H1 (cell line): ENCODE data around the gene ANKRD6. TPM values are rescaled to one million over a fixed set of nuclear protein-coding genes. Genes with fewer than 3 reads are reported as not detected.

Experiments used
- CHD1 ChIP-seq: IDR thresholded peaks from 2 replicates; pipeline ENCODE4 v1.6.1; 2012; ENCODE audit warnings: low read depth, low read length, improper control_type of control experiment
- POLR2A ChIP-seq, 2 experiments: IDR thresholded peaks; 1 replicate in 1 of 2; 2 replicates in 1 of 2; pipeline ENCODE4 v1.6.1; 2011; ENCODE audit warnings: low read depth in 2 of 2, low read length in 2 of 2, mild to moderate bottlenecking in 2 of 2; ENCODE audit errors: control extremely low read depth in 1 of 2
- RAD21 ChIP-seq, 2 experiments: IDR thresholded peaks in 1 of 2; conservative IDR thresholded peaks in 1 of 2; 2 replicates each; pipeline ENCODE4 v1.6.1; 2011; ENCODE audit warnings: low read depth in 2 of 2, low read length in 2 of 2, improper control_type of control experiment in 1 of 2, inconsistent platforms in 1 of 2, mild to moderate bottlenecking in 1 of 2, moderate library complexity in 1 of 2
- SUZ12 ChIP-seq: fragments of 200-600 bp; sonication (generic); IDR thresholded peaks from 2 replicates; pipeline ENCODE4 v1.6.1; 2012; ENCODE audit warnings: mild to moderate bottlenecking, inconsistent platforms, low read length, moderate library complexity, mixed read lengths
- TCF12 ChIP-seq: IDR thresholded peaks from 2 replicates; pipeline ENCODE4 v1.6.1; 2011; ENCODE audit warnings: low read depth, mild to moderate bottlenecking, low read length
- polyA plus RNA-seq, 7 experiments: library from polyadenylated mRNA; depleted of rRNA in 3 of 7; stranded (reverse) in 5 of 7; unstranded in 2 of 7; fragments of >200 nt in 5 of 7; fragments of 200-250 nt in 2 of 7; gene quantifications; 1 replicate in 5 of 7; 2 replicates in 1 of 7; 4 replicates in 1 of 7; pipeline versions ENCODE4 v1.2.1 to v1.2.3, GENCODE V29; 2011 to 2013; ENCODE audit warnings: missing spikeins in 2 of 7, mixed read lengths in 2 of 7
- total RNA-seq: library from RNA; stranded (reverse); fragmentation: NEBNext Ultra II Directional; extraction: Animal tissue kit (Norgen Biotek cat#: 25700); gene quantifications from 2 replicates; pipeline ENCODE4 v1.2.1, GENCODE V29; 2021

ANKRD6 gene
- total and polyA plus RNA-seq, 2 of the 8 experiments (the other 6 are each of a cell fraction or from before 2014, with no cell fraction given), result 5.9 to 12.8 TPM

- TF ChIP-seq CHD1 (no peak), TCF12 (no peak), RAD21 (IDR thresholded peaks at IDR 0.05 in 1 of 2, conservative IDR thresholded peaks at IDR 0.05 in 1 of 2; ENCODE audit: low read depth in 2 of 2, low read length in 2 of 2) (no peak), POLR2A (IDR thresholded peaks at IDR 0.05; ENCODE audit: control extremely low read depth in 1 of 2, low read depth in 2 of 2, low read length in 2 of 2) (no peak), SUZ12 (no peak)
- TF ChIP-seq, all 59 proteins: peak for 0
Measured at GRCh38 chr6:89471287-89471867, 38.4 kb downstream of the ANKRD6 start (continued).
